RWPE1 (cell line): ENCODE results near the gene NT5DC4.

Experiments
- CTCF ChIA-PET: fragments of 350-600 bp; sonication (Branson Sonifier 250); formaldehyde crosslinking; extraction: SDS; loops from one replicate; lab custom pipeline; 2021; lab: Yijun Ruan, JAX
- POLR2A ChIA-PET: fragments of 400-600 bp; formaldehyde crosslinking; extraction: SDS; loops from one replicate; lab custom pipeline; 2020; ENCODE audit warnings: antibody characterized with exemption; ENCODE audit not compliant: low non-redundant PET; lab: Yijun Ruan, JAX
- DNase-seq: peaks from one replicate; pipeline ENCODE4 v3.0.0; 2012; ENCODE audit warnings: low spot score
- H3K27ac ChIP-seq: fragments of 450-650 bp; 2 replicates; pipeline ENCODE4 v1.5.1; 2017
- CTCF ChIP-seq: fragments of 450-650 bp; conservative IDR thresholded peaks from 2 replicates; pipeline ENCODE4 v1.5.1; 2017; ENCODE audit warnings: low read depth, mild to moderate bottlenecking

NT5DC4 gene

GRCh38 chr2:112755444-112755843 is 34.6 kb downstream of the NT5DC4 start:
- no peak for DNase-seq
- CTCF ChIA-PET = interaction anchor here (0.7 kb wide), 1 partner anchor 196 kb away, joined by 3 read pairs; no protein-coding TSS in a partner anchor
- POLR2A ChIA-PET = no interaction called here
- H3K27ac ChIP-seq = no peak overlapping the region
- no peak for TF ChIP-seq CTCF

GRCh38 chr2:112756207-112756606 is 35.4 kb downstream of the NT5DC4 start:
- POLR2A ChIA-PET = no interaction called here
- TF ChIP-seq CTCF = no peak
- CTCF ChIA-PET = no interaction called here
- no peak for DNase-seq
- H3K27ac ChIP-seq = no peak overlapping the region

GRCh38 chr2:112757265-112757664 is 36.4 kb downstream of the NT5DC4 start:
- no peak for DNase-seq
- TF ChIP-seq CTCF = no peak
- CTCF ChIA-PET = no interaction called here
- no peak overlapping the region for H3K27ac ChIP-seq
- POLR2A ChIA-PET = no interaction called here

- ChIA-PET POLR2A (no interaction called here), CTCF (no interaction called here)
- TF ChIP-seq CTCF = no peak
- H3K27ac ChIP-seq = no peak overlapping the region
- no peak for DNase-seq
Observed at GRCh38 chr2:112758711-112759110, 37.9 kb downstream of the NT5DC4 start.

GRCh38 chr2:112760149-112760548 is 39.3 kb downstream of the NT5DC4 start:
- no peak for DNase-seq
- no peak overlapping the region for H3K27ac ChIP-seq
- ChIA-PET POLR2A (no interaction called here), CTCF (no interaction called here)
- TF ChIP-seq CTCF = no peak

GRCh38 chr2:112762276-112762675 is 41.5 kb downstream of the NT5DC4 start:
- H3K27ac ChIP-seq = no peak overlapping the region
- CTCF ChIA-PET = no interaction called here

More at GRCh38 chr2:112762276-112762675, 41.5 kb downstream of the NT5DC4 start:
- no peak for DNase-seq
- POLR2A ChIA-PET = no interaction called here
- TF ChIP-seq CTCF = no peak
